Measurements from ENCODE around the gene MALRD1. TPM values are rescaled to one million over a fixed set of nuclear protein-coding genes. Genes with fewer than 3 reads are reported as not detected.

Gene MALRD1
- total RNA-seq, 4 donors from 2014 or later = 1.1 to 6.2 TPM; not detected in 2

DNA sequence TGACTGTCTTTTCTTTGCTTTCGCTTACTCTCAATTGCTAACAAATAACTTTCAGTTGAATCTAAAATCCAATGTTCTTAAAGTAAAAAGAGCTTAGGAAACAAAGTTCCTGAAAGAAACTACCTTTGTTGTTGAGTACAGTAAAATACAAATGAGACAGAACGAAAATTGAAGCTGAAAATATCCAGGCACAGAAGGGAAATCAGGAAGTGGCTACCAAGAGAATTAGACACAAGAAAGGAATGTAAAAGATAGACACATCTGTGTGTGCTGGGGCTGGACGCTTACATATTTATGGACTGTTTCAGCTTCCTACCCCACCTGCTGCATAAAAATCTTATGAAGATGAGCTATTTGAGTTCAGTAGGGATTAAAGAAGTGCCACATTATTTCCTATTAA lies 606.0 kb downstream of the MALRD1 start:
- Histone ChIP-seq H3K36me3 (no peaks in the 10 kb centered on the region), H3K27ac (peak overlapping the region in 1 of 2 donors; percentile 25), H3K27me3 (no peaks in the 10 kb centered on the region), H3K4me1 (no peaks in the 10 kb centered on the region), H3K4me3 (no peak overlapping the region), H3K9me3 (no peaks in the 10 kb centered on the region)
- intact Hi-C loops (cut with DNase I; ENCODE audit: low total_unique reads) = no loop called here
- no peak for TF ChIP-seq POLR2A (IDR thresholded peaks at IDR 0.05)
- no peak for DNase-seq

- H3K27ac ChIP-seq = no peak overlapping the region
- H3K4me1 ChIP-seq = no peaks in the 10 kb centered on the region
- no peaks in the 10 kb centered on the region for H3K36me3 ChIP-seq
- no peaks in the 10 kb centered on the region for H3K27me3 ChIP-seq
- TF ChIP-seq CTCF (IDR thresholded peaks at IDR 0.05) = no peak
- no peak for TF ChIP-seq POLR2A (IDR thresholded peaks at IDR 0.05)
- H3K9me3 ChIP-seq = no peaks in the 10 kb centered on the region
- DNase-seq = no peak
- no peak overlapping the region for H3K4me3 ChIP-seq
- intact Hi-C loops (cut with DNase I; ENCODE audit: low total_unique reads) = no loop called here
Observed at GRCh38 chr10:19656420-19657042, 607.9 kb downstream of the MALRD1 start.

GRCh38 chr10:19658131-19658530 lies 609.5 kb downstream of the MALRD1 start:
- Histone ChIP-seq H3K36me3 (no peaks in the 10 kb centered on the region), H3K4me3 (no peak overlapping the region), H3K4me1 (no peaks in the 10 kb centered on the region), H3K27me3 (no peaks in the 10 kb centered on the region), H3K9me3 (no peaks in the 10 kb centered on the region), H3K27ac (no peak overlapping the region)
- no peak for DNase-seq
- TF ChIP-seq POLR2A (IDR thresholded peaks at IDR 0.05) (no peak), CTCF (IDR thresholded peaks at IDR 0.05) (no peak)
- intact Hi-C loops (cut with DNase I; ENCODE audit: low total_unique reads) = no loop called here

DNA sequence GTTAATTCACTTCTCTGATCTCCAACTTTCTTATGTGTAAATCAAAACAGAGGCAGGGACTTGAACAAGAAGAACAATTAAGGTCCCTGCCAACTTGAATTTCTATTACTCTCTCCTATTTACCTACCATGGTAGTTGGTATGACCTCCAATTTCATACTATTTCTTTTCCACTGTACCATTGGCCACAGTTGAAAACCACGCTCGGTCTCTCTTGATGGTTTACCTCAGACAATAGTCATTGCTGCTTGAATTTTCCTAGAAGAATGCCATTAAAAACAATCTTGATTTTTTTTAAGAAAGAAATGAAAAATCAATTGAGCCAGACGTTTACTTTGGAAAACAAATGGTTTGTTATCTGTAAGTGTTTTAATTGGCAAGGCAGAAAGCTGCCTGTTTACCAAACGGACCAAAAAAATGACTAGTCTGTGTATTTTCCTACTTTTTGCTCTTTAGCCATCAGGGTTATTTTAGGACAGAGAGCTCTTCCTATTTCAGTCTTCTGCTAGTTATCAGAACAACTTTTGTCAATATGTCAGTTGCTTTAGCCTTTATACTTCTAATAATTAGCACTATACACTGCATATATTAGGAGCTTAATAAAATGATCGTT lies 610.1 kb downstream of the MALRD1 start:
- H3K9me3 ChIP-seq = no peaks in the 10 kb centered on the region
- intact Hi-C loops (cut with DNase I; ENCODE audit: low total_unique reads) = no loop called here
- no peaks in the 10 kb centered on the region for H3K36me3 ChIP-seq
- H3K4me1 ChIP-seq = no peaks in the 10 kb centered on the region
- no peak overlapping the region for H3K27ac ChIP-seq
- H3K4me3 ChIP-seq = no peak overlapping the region
- H3K27me3 ChIP-seq = no peaks in the 10 kb centered on the region
- no peak for DNase-seq
- TF ChIP-seq POLR2A (IDR thresholded peaks at IDR 0.05) = no peak
- TF ChIP-seq CTCF (IDR thresholded peaks at IDR 0.05) = no peak

DNA sequence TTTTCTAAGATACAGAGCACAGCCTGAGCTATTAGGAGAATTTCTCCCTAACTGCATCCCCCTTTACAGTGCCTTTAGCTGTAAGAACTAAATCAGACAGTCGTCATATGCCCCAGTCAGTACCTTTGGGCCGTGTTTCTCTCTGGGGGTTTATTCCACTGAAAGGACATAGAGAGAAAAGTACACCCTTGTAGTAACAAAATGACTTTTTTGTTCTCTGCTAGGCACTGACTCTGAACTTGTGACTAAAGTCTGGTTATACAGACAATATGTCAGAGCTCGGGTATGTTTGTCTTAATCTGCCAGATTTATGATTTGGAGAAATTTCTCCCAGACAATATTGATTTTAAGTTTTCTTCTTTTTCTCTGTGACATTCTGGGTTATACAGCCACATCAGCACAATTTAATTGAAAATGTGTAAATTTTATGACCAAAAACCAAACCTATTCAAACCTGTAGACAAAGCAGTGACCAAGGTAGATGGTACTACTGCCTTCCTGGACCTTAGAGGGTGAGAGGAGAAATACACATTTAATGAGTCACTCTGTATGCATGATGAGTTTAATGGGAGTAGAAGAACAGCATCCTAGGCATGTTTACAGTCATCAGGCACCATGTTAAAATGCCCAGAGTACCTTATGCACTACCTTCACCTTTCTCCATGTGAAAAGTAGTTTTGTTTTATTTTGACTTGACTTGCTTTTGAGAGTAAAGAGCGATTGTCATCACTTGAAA lies 611.5 kb downstream of the MALRD1 start:
- no peak for DNase-seq
- no peaks in the 10 kb centered on the region for H3K9me3 ChIP-seq
- intact Hi-C loops (cut with DNase I; ENCODE audit: low total_unique reads) = no loop called here
- H3K36me3 ChIP-seq = no peaks in the 10 kb centered on the region
- TF ChIP-seq CTCF (IDR thresholded peaks at IDR 0.05) (no peak), POLR2A (IDR thresholded peaks at IDR 0.05) (no peak)
- H3K27ac ChIP-seq = no peak overlapping the region
- H3K27me3 ChIP-seq = no peaks in the 10 kb centered on the region
- no peaks in the 10 kb centered on the region for H3K4me1 ChIP-seq
- no peak overlapping the region for H3K4me3 ChIP-seq

Measured in uterus (tissue), 4 donors.